Cardiac fibroblast (primary cell): Measurements from ENCODE around the gene TTC12.

Experiments
- DNase-seq, 2 donors: peaks; one replicate each; pipeline versions ENCODE4 v3.0.0 to v3.0.0-alpha.2; 2010; ENCODE audit warnings: low read depth in 2 of 2
- H3K4me3 ChIP-seq, 2 donors: replicated peaks in 1 of 2; 1 replicate in 1 of 2; 2 replicates in 1 of 2; pipeline ENCODE4 v1.5.1; 2011; ENCODE audit warnings: low read depth in 2 of 2, low read length in 2 of 2, mild to moderate bottlenecking in 2 of 2, moderate library complexity in 1 of 2
- TF ChIP-seq, protein P1 (sequence below): IDR thresholded peaks from one replicate; pipeline ENCODE4 v1.5.1; 2011; ENCODE audit warnings: low read depth, mild to moderate bottlenecking, low read length, inconsistent platforms

Gene TTC12

DNA sequence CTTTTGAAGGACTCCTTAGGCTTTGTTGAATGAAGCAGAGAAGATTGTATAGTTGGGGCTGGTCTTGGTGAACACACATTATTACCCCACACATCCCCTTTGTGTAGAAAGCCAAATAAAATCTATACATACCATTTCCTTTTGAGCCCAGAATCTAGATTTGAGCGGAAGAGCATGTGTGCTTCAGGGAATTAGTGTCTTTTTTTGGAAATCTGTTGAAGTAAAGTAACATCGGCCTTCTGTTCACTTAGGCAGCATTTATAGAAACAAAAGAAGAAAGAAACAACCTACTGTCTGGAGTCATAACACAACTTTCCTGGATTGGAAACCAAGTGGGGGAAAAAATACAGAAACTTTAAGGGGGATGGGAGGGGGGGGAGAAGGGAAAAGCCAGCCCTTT lies 37.9 kb upstream of the TTC12 start:
- no peak overlapping the region for H3K4me3 ChIP-seq
- TF ChIP-seq, protein P1, sequence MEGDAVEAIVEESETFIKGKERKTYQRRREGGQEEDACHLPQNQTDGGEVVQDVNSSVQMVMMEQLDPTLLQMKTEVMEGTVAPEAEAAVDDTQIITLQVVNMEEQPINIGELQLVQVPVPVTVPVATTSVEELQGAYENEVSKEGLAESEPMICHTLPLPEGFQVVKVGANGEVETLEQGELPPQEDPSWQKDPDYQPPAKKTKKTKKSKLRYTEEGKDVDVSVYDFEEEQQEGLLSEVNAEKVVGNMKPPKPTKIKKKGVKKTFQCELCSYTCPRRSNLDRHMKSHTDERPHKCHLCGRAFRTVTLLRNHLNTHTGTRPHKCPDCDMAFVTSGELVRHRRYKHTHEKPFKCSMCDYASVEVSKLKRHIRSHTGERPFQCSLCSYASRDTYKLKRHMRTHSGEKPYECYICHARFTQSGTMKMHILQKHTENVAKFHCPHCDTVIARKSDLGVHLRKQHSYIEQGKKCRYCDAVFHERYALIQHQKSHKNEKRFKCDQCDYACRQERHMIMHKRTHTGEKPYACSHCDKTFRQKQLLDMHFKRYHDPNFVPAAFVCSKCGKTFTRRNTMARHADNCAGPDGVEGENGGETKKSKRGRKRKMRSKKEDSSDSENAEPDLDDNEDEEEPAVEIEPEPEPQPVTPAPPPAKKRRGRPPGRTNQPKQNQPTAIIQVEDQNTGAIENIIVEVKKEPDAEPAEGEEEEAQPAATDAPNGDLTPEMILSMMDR = no peak
- DNase-seq = no peak

DNA sequence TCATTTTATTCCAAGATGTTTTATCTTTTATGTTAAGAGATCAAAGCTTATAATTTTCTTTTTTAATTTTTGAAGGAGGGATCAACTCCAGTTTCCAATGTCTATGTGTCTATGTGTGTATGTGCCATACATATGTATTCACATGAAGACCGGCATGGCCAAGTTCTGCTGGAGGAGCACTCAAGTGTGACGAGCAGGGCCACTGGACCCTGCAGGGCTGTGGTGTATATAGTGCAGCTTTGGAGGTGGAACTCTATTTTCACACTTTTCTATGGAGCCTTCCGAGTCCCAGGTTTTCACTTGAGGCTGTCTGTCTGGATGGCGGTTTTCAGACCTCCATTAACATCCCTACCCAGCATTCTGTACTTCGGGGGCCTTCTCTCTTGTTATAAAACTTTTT lies 36.5 kb upstream of the TTC12 start:
- H3K4me3 ChIP-seq = no peak overlapping the region
- TF ChIP-seq, protein P1 = no peak
- DNase-seq = no peak

DNA sequence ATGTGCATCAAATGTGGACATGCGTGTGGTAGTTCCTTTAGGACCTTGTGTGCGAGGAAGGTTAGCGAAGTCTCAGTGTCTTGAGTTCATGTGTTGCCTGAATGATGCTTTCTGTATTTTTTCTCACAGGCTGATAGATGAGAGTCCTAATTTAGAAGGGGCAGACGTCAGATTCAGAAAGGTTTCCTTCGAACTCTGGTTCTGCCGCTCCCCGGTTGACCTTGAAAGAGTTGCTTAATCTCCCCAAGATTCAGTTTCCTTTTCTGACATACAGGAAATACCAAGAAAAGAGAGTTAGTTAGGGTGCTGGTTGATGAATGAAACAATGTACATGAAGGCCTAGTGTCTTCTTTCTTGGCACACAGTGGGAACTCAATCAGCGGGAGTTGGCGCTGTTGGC lies 35.9 kb upstream of the TTC12 start:
- H3K4me3 ChIP-seq = no peak overlapping the region
- TF ChIP-seq, protein P1 = no peak
- DNase-seq = no peak

DNA sequence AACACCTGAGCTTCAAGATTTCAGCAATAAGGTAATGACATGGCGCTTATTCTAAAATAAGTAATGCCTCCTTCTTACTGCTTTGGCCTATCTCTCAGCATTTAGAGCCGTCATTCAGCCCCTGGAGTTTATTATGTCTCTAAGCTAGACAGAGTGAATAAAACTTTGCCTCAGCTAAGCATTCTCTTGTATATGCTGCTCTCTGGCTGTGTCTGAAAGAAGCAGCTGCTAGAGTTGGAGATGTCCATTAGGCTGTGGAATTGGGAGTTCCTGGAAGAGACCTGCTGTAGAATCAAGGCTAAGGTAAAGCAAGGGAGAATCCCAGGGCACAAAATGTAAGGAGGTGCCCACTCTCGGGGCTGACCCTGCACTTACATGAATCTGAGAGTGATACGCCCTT lies 35.5 kb upstream of the TTC12 start:
- TF ChIP-seq, protein P1 = no peak
- H3K4me3 ChIP-seq = no peak overlapping the region

DNA sequence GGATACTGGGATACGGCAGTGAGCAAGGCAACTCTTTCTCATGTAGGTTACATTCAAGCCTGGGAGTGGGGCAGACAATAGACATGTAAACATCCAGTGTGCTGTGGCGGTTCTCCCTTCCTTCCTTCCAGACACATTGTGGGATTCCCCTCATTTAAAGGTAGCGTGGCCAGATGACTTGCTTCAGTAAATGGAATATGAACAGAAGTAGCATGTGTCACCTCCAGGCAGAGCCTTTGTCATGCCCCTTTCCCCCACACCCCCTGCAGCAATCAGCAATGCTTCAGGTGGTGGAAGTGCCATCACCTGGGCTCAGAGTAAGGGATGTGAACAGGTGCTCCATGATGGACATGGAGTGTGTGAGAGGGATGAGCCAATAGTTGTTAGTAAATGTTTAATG lies 34.8 kb upstream of the TTC12 start:
- H3K4me3 ChIP-seq = no peak overlapping the region
- no peak for DNase-seq
- TF ChIP-seq, protein P1 = no peak

More for the DNA sequence above, 35.5 kb upstream of the TTC12 start:
- no peak for DNase-seq

DNA sequence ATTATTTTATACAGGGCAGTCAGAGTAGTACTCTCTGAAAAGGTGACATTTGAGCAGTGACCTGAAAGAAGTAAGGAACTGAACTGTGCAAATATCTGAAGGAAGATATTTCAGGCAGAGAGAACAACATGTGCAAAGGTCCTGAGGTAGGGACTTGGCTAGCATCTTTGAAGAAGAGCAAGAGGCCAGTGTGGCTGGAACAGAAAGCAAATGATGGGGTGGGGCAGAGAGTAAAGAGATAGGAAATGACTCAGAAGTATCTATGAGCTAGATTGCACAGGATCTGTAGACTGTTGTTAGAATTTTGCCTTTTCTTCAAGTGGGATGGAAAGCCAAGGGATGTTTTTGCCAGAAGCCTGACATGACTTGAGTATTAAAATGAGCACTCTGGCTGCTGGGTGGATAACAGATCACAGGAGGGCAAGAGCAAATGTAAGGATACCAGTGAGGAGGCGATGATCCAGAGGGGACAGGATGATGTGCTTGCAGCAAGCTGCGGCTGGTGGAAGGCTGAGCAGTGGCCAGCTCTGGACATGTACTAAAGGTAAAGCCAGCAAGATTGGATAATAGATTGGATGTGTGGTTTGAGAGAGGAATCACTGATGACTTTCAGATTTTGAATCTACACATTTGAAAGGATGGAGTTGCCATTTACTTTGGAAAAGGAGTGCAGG lies 33.2 kb upstream of the TTC12 start:
- no peak overlapping the region for H3K4me3 ChIP-seq
- DNase-seq = no peak
- TF ChIP-seq, protein P1 = no peak

DNA sequence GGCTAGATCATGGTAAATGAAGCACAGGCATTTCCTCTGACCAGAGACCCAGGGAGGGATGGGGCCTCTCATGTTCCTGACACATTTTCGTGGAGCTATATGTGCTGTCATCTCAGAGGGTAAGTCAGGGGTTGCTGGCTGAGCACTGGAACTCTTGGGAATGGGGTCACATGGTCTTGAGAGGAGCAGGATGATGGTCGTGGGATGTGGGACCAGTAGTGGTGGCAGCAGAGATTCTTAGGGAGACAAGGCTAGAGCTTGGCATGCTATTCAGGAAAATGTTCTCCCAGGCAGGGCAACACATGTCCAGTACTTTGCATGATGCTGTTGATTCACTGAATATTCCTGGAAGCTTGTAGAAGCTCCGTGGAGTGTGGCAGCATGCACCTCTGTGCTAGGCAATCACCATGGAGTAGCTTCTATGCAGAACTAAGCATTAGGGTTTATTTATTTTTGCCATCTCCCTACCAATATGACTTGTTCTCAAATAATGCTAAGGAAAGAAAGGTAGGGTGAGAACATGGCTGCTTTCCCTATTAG lies 31.4 kb upstream of the TTC12 start:
- TF ChIP-seq, protein P1 = no peak
- DNase-seq = no peak
- H3K4me3 ChIP-seq = no peak overlapping the region
